ENCODE results near the gene LRRC7. TPM values are rescaled to one million over a fixed set of nuclear protein-coding genes. Genes with fewer than 3 reads are reported as not detected.
"Not testable (repeated sequence)": the region's sequence is repeated elsewhere in the genome, so short reads cannot be mapped to it uniquely, and the experiment has no call there.

LRRC7 gene
- total RNA-seq, 2 donors from 2014 or later: not detected

- ATAC-seq (no peak), DNase-seq (ENCODE audit: low spot score) (no peak)
- Mint-ChIP-seq H3K27ac (no peak overlapping the region), H3K4me1 (ENCODE audit: low read depth in 2 of 2) (no peaks in the 10 kb centered on the region), H3K27me3 (no peaks in the 10 kb centered on the region), H3K36me3 (no peaks in the 10 kb centered on the region), H3K9me3 (peaks cover 14% of the 10 kb centered on the region), H3K4me3 (no peak overlapping the region)
These were observed 120.5 kb downstream of the LRRC7 start for GRCh38 chr1:69688193-69688592.

- DNase-seq (ENCODE audit: low spot score) (no peak), ATAC-seq (no peak)
- H3K9me3 Mint-ChIP-seq: peaks cover 13% of the 10 kb centered on the region
- no peaks in the 10 kb centered on the region for H3K27me3 Mint-ChIP-seq
- peaks cover 6% of the 10 kb centered on the region for H3K36me3 Mint-ChIP-seq
- no peak overlapping the region for H3K27ac Mint-ChIP-seq
- no peak overlapping the region for H3K4me3 Mint-ChIP-seq
- H3K4me1 Mint-ChIP-seq (ENCODE audit: low read depth in 2 of 2): no peaks in the 10 kb centered on the region
These were observed 123.5 kb downstream of the LRRC7 start for GRCh38 chr1:69691179-69691578.

GRCh38 chr1:69693921-69694675 lies 126.4 kb downstream of the LRRC7 start:
- Mint-ChIP-seq H3K4me1 (ENCODE audit: low read depth in 2 of 2) (no peaks in the 10 kb centered on the region), H3K27me3 (no peaks in the 10 kb centered on the region), H3K36me3 (peaks cover 6% of the 10 kb centered on the region), H3K9me3 (peaks cover 37% of the 10 kb centered on the region), H3K27ac (no peak overlapping the region), H3K4me3 (no peak overlapping the region)
- DNase-seq (ENCODE audit: low spot score) (no peak), ATAC-seq (no peak)

- H3K4me3 Mint-ChIP-seq: no peak overlapping the region
- no peak for ATAC-seq
- DNase-seq (ENCODE audit: low spot score): no peak
- no peaks in the 10 kb centered on the region for H3K27me3 Mint-ChIP-seq
- peaks cover 31% of the 10 kb centered on the region for H3K9me3 Mint-ChIP-seq
- no peaks in the 10 kb centered on the region for H3K4me1 Mint-ChIP-seq (ENCODE audit: low read depth in 2 of 2)
- H3K27ac Mint-ChIP-seq: no peak overlapping the region
- peaks cover 6% of the 10 kb centered on the region for H3K36me3 Mint-ChIP-seq
These were observed 129.6 kb downstream of the LRRC7 start for GRCh38 chr1:69697340-69697739.

GRCh38 chr1:69700770-69701169 lies 133.0 kb downstream of the LRRC7 start:
- H3K36me3 Mint-ChIP-seq: no peaks in the 10 kb centered on the region
- H3K4me3 Mint-ChIP-seq: no peak overlapping the region
- H3K27ac Mint-ChIP-seq: no peak overlapping the region
- DNase-seq (ENCODE audit: low spot score) (no peak), ATAC-seq (no peak)
- H3K27me3 Mint-ChIP-seq: no peaks in the 10 kb centered on the region
- no peaks in the 10 kb centered on the region for H3K4me1 Mint-ChIP-seq (ENCODE audit: low read depth in 2 of 2)
- peaks cover 24% of the 10 kb centered on the region for H3K9me3 Mint-ChIP-seq

GRCh38 chr1:69702085-69702484 lies 134.4 kb downstream of the LRRC7 start:
- H3K36me3 Mint-ChIP-seq: no peaks in the 10 kb centered on the region
- peaks cover 15% of the 10 kb centered on the region for H3K9me3 Mint-ChIP-seq
- DNase-seq (ENCODE audit: low spot score) (no peak), ATAC-seq (no peak)
- no peaks in the 10 kb centered on the region for H3K27me3 Mint-ChIP-seq
- H3K4me3 Mint-ChIP-seq: no peak overlapping the region
- H3K27ac Mint-ChIP-seq: no peak overlapping the region
- H3K4me1 Mint-ChIP-seq (ENCODE audit: low read depth in 2 of 2): no peaks in the 10 kb centered on the region

GRCh38 chr1:69706473-69706872 lies 138.8 kb downstream of the LRRC7 start:
- ATAC-seq (no peak), DNase-seq (ENCODE audit: low spot score) (no peak)
- H3K36me3 Mint-ChIP-seq: no peaks in the 10 kb centered on the region
- no peaks in the 10 kb centered on the region for H3K9me3 Mint-ChIP-seq
- no peak overlapping the region for H3K4me3 Mint-ChIP-seq
- no peaks in the 10 kb centered on the region for H3K4me1 Mint-ChIP-seq (ENCODE audit: low read depth in 2 of 2)
- H3K27ac Mint-ChIP-seq: no peak overlapping the region
- no peaks in the 10 kb centered on the region for H3K27me3 Mint-ChIP-seq

GRCh38 chr1:69707103-69707502 lies 139.4 kb downstream of the LRRC7 start:
- H3K27ac Mint-ChIP-seq: no peak overlapping the region

GRCh38 chr1:69710484-69711189 lies 142.9 kb downstream of the LRRC7 start:
- H3K4me1 Mint-ChIP-seq (ENCODE audit: low read depth in 2 of 2): no peaks in the 10 kb centered on the region
- peaks cover 4% of the 10 kb centered on the region for H3K36me3 Mint-ChIP-seq
- no peak for DNase-seq (ENCODE audit: low spot score)
- ATAC-seq: no peak
- H3K27ac Mint-ChIP-seq: no peak overlapping the region
- no peaks in the 10 kb centered on the region for H3K27me3 Mint-ChIP-seq
- peaks cover 3% of the 10 kb centered on the region for H3K9me3 Mint-ChIP-seq
- H3K4me3 Mint-ChIP-seq: no peak overlapping the region

More at GRCh38 chr1:69707103-69707502, 139.4 kb downstream of the LRRC7 start:
- ATAC-seq (no peak), DNase-seq (ENCODE audit: low spot score) (no peak)
- no peaks in the 10 kb centered on the region for H3K27me3 Mint-ChIP-seq
- peaks cover 3% of the 10 kb centered on the region for H3K9me3 Mint-ChIP-seq
- H3K4me1 Mint-ChIP-seq (ENCODE audit: low read depth in 2 of 2): no peaks in the 10 kb centered on the region
- no peak overlapping the region for H3K4me3 Mint-ChIP-seq
- no peaks in the 10 kb centered on the region for H3K36me3 Mint-ChIP-seq

- H3K36me3 Mint-ChIP-seq: peaks cover 4% of the 10 kb centered on the region
- DNase-seq (ENCODE audit: low spot score) (no peak), ATAC-seq (no peak)
These were observed 143.6 kb downstream of the LRRC7 start for GRCh38 chr1:69711190-69711930.

GRCh38 chr1:69717834-69718233 lies 150.1 kb downstream of the LRRC7 start:
- H3K27ac Mint-ChIP-seq; ATAC-seq; H3K36me3 Mint-ChIP-seq; H3K4me3 Mint-ChIP-seq; H3K4me1 Mint-ChIP-seq (ENCODE audit: low read depth in 2 of 2); H3K27me3 Mint-ChIP-seq; DNase-seq (ENCODE audit: low spot score); H3K9me3 Mint-ChIP-seq: not testable (repeated sequence)

More at GRCh38 chr1:69711190-69711930, 143.6 kb downstream of the LRRC7 start:
- H3K4me3 Mint-ChIP-seq: no peak overlapping the region
- no peaks in the 10 kb centered on the region for H3K27me3 Mint-ChIP-seq
- H3K9me3 Mint-ChIP-seq: peaks cover 3% of the 10 kb centered on the region
- no peak overlapping the region for H3K27ac Mint-ChIP-seq
- H3K4me1 Mint-ChIP-seq (ENCODE audit: low read depth in 2 of 2): no peaks in the 10 kb centered on the region

- H3K9me3 Mint-ChIP-seq: peaks cover 4% of the 10 kb centered on the region
These were observed 160.5 kb downstream of the LRRC7 start for GRCh38 chr1:69728206-69728605.

GRCh38 chr1:69733061-69733460 lies 165.3 kb downstream of the LRRC7 start:
- H3K27me3 Mint-ChIP-seq: no peaks in the 10 kb centered on the region
- H3K36me3 Mint-ChIP-seq: no peaks in the 10 kb centered on the region
- DNase-seq (ENCODE audit: low spot score): no peak
- no peaks in the 10 kb centered on the region for H3K4me1 Mint-ChIP-seq (ENCODE audit: low read depth in 2 of 2)
- H3K9me3 Mint-ChIP-seq: no peaks in the 10 kb centered on the region
- H3K4me3 Mint-ChIP-seq: no peak overlapping the region
- ATAC-seq: no peak
- no peak overlapping the region for H3K27ac Mint-ChIP-seq

More at GRCh38 chr1:69728206-69728605, 160.5 kb downstream of the LRRC7 start:
- DNase-seq (ENCODE audit: low spot score) (no peak), ATAC-seq (no peak)
- Mint-ChIP-seq H3K27me3 (no peaks in the 10 kb centered on the region), H3K4me3 (no peak overlapping the region), H3K4me1 (ENCODE audit: low read depth in 2 of 2) (no peaks in the 10 kb centered on the region), H3K36me3 (peaks cover 5% of the 10 kb centered on the region), H3K27ac (no peak overlapping the region)
